Measurements from ENCODE around the gene ACTL6B. TPM values are rescaled to one million over a fixed set of nuclear protein-coding genes. Genes with fewer than 3 reads are reported as not detected.

ACTL6B gene
- total and polyA plus RNA-seq, 10 donors = not detected

GRCh38 chr7:100639995-100640516 is 16.2 kb downstream of the ACTL6B start:
- intact Hi-C loops (cut with DNase I; ENCODE audit: low total_unique reads) = no loop called here
- H3K9me3 ChIP-seq = no peaks in the 10 kb centered on the region
- H3K27me3 ChIP-seq (replicated peaks in 1 of 7) = peaks cover 0 to 30% (median 11%) of the 10 kb centered on the region in 7 donors
- TF ChIP-seq POLR2A (IDR thresholded peaks at IDR 0.05) (no peak), CTCF (IDR thresholded peaks at IDR 0.05 in 8 of 11, conservative IDR thresholded peaks at IDR 0.05 in 3 of 11) (no peak), POLR2AphosphoS5 (IDR thresholded peaks at IDR 0.05) (no peak)
- no peak overlapping the region for H3K27ac ChIP-seq
- H3K36me3 ChIP-seq = no peaks in the 10 kb centered on the region
- H3K4me1 ChIP-seq = peaks cover 0 to 4% (median 0%) of the 10 kb centered on the region in 6 donors
- no peak overlapping the region for H3K4me3 ChIP-seq
- DNase-seq = no peak
- 84 to 94% (median 88%) methylated on average over 17 of the region's 17 CpGs for WGBS, 5 donors

DNA sequence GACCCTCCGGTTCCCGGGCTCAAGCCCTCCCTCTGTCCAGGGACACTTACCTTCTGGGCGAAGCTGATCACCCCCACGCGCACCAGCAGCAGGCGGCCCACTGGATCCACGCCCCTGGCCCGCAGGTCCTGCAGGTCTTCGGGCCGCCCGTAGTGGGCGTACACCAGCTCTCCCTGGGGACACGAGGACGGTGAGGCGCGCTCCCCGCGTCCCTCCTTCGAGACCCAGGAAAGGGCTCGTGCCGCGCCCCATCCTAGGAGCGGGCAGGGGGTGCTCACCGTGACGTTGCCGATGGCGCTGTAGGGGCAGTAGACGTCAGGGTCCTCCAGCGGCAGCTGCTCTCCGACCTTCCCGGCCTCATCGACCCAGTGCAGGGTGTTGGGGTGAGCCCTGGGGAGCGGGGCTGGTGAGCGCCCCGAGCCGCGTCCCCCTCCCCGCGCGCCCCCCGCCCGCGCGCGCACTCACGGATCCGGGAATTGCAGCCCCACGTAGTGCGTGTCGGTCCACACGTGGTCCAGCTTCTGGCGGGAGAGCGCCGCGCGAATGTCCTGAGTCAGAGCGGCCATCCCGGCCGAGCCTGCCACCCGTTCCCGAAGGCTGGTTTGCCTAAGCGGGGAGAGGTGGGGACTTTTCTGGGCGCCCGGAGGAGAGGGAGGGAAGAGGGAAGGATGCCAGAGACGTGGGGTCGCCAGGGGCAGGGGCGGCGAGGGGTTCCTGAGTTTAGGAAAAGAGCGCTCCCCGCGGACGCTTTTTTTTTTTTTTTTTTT is 23.1 kb downstream of the ACTL6B start:
- Histone ChIP-seq H3K36me3 (no peaks in the 10 kb centered on the region), H3K4me3 (peak overlapping the region; percentile 50 to 89 (median 57)), H3K27me3 (replicated peaks in 1 of 7) (peaks cover 0 to 30% (median 8%) of the 10 kb centered on the region in 7 donors), H3K4me1 (peaks cover 0 to 20% (median 11%) of the 10 kb centered on the region in 6 donors), H3K27ac (peak overlapping the region in 5 of 8 donors; percentile 37 to 81 (median 57)), H3K9me3 (no peaks in the 10 kb centered on the region)
- TF ChIP-seq POLR2AphosphoS5 (IDR thresholded peaks at IDR 0.05) = peak; percentile 48 to 67 (median 57)
- TF ChIP-seq CTCF (IDR thresholded peaks at IDR 0.05 in 8 of 11, conservative IDR thresholded peaks at IDR 0.05 in 3 of 11) = peak in 8 of 11 experiments; percentile 14 to 55 (median 38)
- no peak for TF ChIP-seq POLR2A (IDR thresholded peaks at IDR 0.05)
- intact Hi-C loops (cut with DNase I; ENCODE audit: low total_unique reads) = no loop called here
- 2 to 4% (median 3%) methylated on average over 26 to 72 of the region's 72 CpGs for WGBS, 5 donors
- DNase-seq = peak; percentile 88

GRCh38 chr7:100630066-100630465 is 26.2 kb downstream of the ACTL6B start:
- TF ChIP-seq POLR2AphosphoS5 (IDR thresholded peaks at IDR 0.05) (no peak), CTCF (IDR thresholded peaks at IDR 0.05 in 8 of 11, conservative IDR thresholded peaks at IDR 0.05 in 3 of 11) (no peak), POLR2A (IDR thresholded peaks at IDR 0.05) (no peak)
- Histone ChIP-seq H3K36me3 (no peaks in the 10 kb centered on the region), H3K4me3 (no peak overlapping the region), H3K9me3 (no peaks in the 10 kb centered on the region), H3K27ac (no peak overlapping the region), H3K27me3 (replicated peaks in 1 of 7) (peaks cover 0 to 33% (median 8%) of the 10 kb centered on the region in 7 donors), H3K4me1 (peaks cover 4 to 39% (median 23%) of the 10 kb centered on the region in 6 donors)
- WGBS, 5 donors = 88 to 99% (median 92%) methylated on average over 4 of the region's 4 CpGs
- intact Hi-C loops (cut with DNase I; ENCODE audit: low total_unique reads) = no loop called here
- DNase-seq = no peak

DNA sequence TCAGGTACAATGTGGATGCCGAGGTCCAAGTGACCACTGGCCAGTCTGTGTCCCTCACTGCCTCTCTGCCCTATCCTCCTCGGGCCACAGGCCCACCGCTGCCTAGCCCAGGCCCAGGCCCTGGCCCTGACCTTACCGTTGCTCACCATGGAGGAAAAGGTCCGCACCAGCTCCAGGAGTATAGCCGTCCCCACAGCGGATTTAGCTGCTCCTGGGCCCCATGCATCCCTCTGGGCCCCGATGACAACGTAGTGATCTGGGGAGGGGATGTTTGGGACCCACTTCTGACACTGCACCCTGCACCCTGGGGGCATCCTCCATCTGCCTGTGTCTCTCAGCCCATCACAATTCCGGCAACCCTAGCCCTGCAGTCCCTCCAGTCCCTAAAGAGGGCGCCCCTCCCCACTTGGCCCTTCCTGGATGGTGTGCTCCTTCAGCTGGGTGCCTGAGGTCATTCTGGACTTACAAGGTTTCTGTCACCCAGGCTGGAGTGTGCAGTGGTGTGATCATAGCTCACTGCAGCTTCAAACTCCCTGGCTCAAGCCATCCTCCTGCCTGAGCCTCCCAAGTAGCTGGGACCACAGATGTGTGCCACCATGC is 27.0 kb downstream of the ACTL6B start:
- DNase-seq = no peak
- no peaks in the 10 kb centered on the region for H3K36me3 ChIP-seq
- no peaks in the 10 kb centered on the region for H3K9me3 ChIP-seq
- H3K4me3 ChIP-seq = no peak overlapping the region
- H3K4me1 ChIP-seq = peaks cover 4 to 39% (median 23%) of the 10 kb centered on the region in 6 donors
- H3K27me3 ChIP-seq (replicated peaks in 1 of 7) = peaks cover 0 to 32% (median 8%) of the 10 kb centered on the region in 7 donors
- TF ChIP-seq CTCF (IDR thresholded peaks at IDR 0.05 in 8 of 11, conservative IDR thresholded peaks at IDR 0.05 in 3 of 11) = peak in 3 of 11 experiments; percentile 9 to 37 (median 16)
- TF ChIP-seq POLR2A (IDR thresholded peaks at IDR 0.05) = no peak
- no peak for TF ChIP-seq POLR2AphosphoS5 (IDR thresholded peaks at IDR 0.05)
- 74 to 84% (median 79%) methylated on average over 6 to 11 of the region's 11 CpGs for WGBS, 5 donors
- no peak overlapping the region for H3K27ac ChIP-seq
- intact Hi-C loops (cut with DNase I; ENCODE audit: low total_unique reads) = no loop called here
